Natural killer cell (primary cell): Measurements from ENCODE around the gene PPME1. TPM values are rescaled to one million over a fixed set of nuclear protein-coding genes. Genes with fewer than 3 reads are reported as not detected.

Experiments used
- ATAC-seq, 3 donors: fragments of 150-1000 bp in 2 of 3; fragments of 200-7000 bp in 1 of 3; cut with Tn5 transposase; 1 replicate in 1 of 3; 2 replicates in 2 of 3; pipeline ENCODE4 v1.10.0; 2021; ENCODE audit warnings: mild to moderate bottlenecking in 2 of 3, moderate library complexity in 2 of 3
- DNase-seq, 2 donors: peaks; one replicate each; pipeline versions ENCODE4 v3.0.0 to v3.0.0-alpha.2; 2013 to 2021; ENCODE audit warnings: mixed read lengths in 1 of 2
- H3K27ac ChIP-seq: one replicate; pipeline ENCODE4 v1.5.1; 2013; ENCODE audit warnings: mild to moderate bottlenecking, low read length
- H3K27me3 ChIP-seq: one replicate; pipeline ENCODE4 v1.6.1; 2013; ENCODE audit warnings: low read length; ENCODE audit not compliant: control insufficient read depth, insufficient read depth
- H3K36me3 ChIP-seq: one replicate; pipeline ENCODE4 v1.6.1; 2013; ENCODE audit warnings: low read length; ENCODE audit not compliant: control insufficient read depth, insufficient read depth
- H3K4me1 ChIP-seq: one replicate; pipeline ENCODE4 v1.6.1; 2013; ENCODE audit warnings: low read length; ENCODE audit not compliant: control insufficient read depth, insufficient read depth
- H3K4me3 ChIP-seq: one replicate; pipeline ENCODE4 v1.5.1; 2013; ENCODE audit warnings: low read length
- H3K9me3 ChIP-seq: one replicate; pipeline ENCODE4 v1.6.1; 2013; ENCODE audit warnings: low read length; ENCODE audit not compliant: control insufficient read depth, insufficient read depth
- H3K27ac Mint-ChIP-seq, 2 donors: one replicate each; pipeline ENCODE4 v1.8.0; 2022; ENCODE audit warnings: mild to moderate bottlenecking in 2 of 2, mixed read lengths in 2 of 2, moderate library complexity in 1 of 2
- H3K27me3 Mint-ChIP-seq, 2 donors: one replicate each; pipeline ENCODE4 v1.8.0; 2022; ENCODE audit warnings: low read depth in 2 of 2, mixed read lengths in 2 of 2
- H3K36me3 Mint-ChIP-seq: one replicate; pipeline ENCODE4 v1.8.0; 2022; ENCODE audit warnings: mixed read lengths
- H3K4me1 Mint-ChIP-seq, 2 donors: one replicate each; pipeline ENCODE4 v1.8.0; 2022; ENCODE audit warnings: mixed read lengths in 2 of 2
- H3K4me3 Mint-ChIP-seq: one replicate; pipeline ENCODE4 v1.8.0; 2022; ENCODE audit warnings: mild to moderate bottlenecking, moderate library complexity, mixed read lengths
- H3K9me3 Mint-ChIP-seq, 2 donors: one replicate each; pipeline ENCODE4 v1.8.0; 2022; ENCODE audit warnings: mixed read lengths in 2 of 2
- WGBS: methylation state at CpG from one replicate; pipeline ENCODE4 v1.1.7; 2013; ENCODE audit warnings: missing lambda C conversion rate; ENCODE audit not compliant: insufficient coverage; 5-methylcytosine and 5-hydroxymethylcytosine counted together
- intact Hi-C: fragments of 100-400 bp; cut with micrococcal nuclease; formaldehyde crosslinking; loops from one replicate; pipeline ENCODE4 v1.14.2; 2022
- total RNA-seq, 4 donors: library from RNA; stranded (reverse); fragments of 120-200 nt in 1 of 4; gene quantifications; one replicate each; pipeline versions ENCODE4 v1.2.3 to v1.2.4, GENCODE V29; 2013 to 2022
- TF ChIP-seq, protein P1 (sequence below): fragments of 200-600 bp; IDR thresholded peaks from one replicate; pipeline ENCODE4 v1.8.0; 2022; ENCODE audit warnings: antibody characterized with exemption

Gene PPME1
- total RNA-seq, 3 donors from 2014 or later (not counting 1 experiment from before 2014, with no cell fraction given): 15.6 to 18.5 (median 16.9) TPM

DNA sequence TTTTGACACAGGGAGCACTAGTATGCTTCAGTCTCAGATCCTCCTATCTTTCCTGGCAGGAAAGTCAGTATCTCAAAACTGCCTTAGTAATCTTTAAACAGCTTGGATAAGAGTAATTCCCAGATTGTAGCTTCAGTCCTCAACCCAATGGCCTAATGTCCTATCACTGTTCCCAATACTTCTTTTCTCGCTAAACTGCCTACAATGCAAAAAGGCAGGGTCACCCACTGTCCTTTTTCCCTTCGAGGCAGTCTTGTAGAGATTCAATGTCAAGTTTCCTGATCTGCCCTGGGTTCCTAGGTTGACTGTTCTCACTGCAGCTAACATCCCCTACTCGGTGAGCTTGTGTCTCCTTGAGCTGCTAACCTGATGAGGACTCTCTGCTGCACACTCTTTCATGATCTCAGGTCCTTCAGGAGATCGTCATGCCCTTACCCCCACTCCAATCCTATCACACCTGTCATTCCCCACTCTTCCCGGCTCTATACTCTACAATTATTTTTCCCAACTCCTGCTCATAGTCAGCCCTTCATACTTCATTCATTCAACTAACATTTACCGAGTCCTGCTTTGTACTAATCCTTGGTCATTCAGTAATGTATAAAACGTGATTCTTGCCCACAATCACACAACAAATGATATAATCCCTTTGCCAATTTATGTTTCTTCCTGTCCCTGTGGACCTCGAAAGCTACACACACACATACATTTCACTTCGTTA lies 1.2 kb upstream of the PPME1 start:
- ATAC-seq (no peak), DNase-seq (peak in 1 of 2 donors; percentile 25)
- no peaks in the 10 kb centered on the region for H3K36me3 Mint-ChIP-seq
- Histone ChIP-seq H3K27ac (peak overlapping the region; percentile 77), H3K27me3 (no peaks in the 10 kb centered on the region), H3K4me3 (peak overlapping the region; percentile 80), H3K36me3 (peaks cover 22% of the 10 kb centered on the region), H3K9me3 (no peaks in the 10 kb centered on the region), H3K4me1 (peaks cover 20% of the 10 kb centered on the region)
- 17% methylated on average over 9 of the region's 9 CpGs for WGBS
- intact Hi-C loops: loop anchor here (2.0 to 5.0 kb wide), 3 partner anchors 188 to 391 kb away; partner anchors contain the start of genes COA4, PAAF1 and UCP2
- peaks cover 4 to 6% of the 10 kb centered on the region in 2 donors for H3K4me1 Mint-ChIP-seq
- TF ChIP-seq, protein P1, sequence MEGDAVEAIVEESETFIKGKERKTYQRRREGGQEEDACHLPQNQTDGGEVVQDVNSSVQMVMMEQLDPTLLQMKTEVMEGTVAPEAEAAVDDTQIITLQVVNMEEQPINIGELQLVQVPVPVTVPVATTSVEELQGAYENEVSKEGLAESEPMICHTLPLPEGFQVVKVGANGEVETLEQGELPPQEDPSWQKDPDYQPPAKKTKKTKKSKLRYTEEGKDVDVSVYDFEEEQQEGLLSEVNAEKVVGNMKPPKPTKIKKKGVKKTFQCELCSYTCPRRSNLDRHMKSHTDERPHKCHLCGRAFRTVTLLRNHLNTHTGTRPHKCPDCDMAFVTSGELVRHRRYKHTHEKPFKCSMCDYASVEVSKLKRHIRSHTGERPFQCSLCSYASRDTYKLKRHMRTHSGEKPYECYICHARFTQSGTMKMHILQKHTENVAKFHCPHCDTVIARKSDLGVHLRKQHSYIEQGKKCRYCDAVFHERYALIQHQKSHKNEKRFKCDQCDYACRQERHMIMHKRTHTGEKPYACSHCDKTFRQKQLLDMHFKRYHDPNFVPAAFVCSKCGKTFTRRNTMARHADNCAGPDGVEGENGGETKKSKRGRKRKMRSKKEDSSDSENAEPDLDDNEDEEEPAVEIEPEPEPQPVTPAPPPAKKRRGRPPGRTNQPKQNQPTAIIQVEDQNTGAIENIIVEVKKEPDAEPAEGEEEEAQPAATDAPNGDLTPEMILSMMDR: no peak
- H3K9me3 Mint-ChIP-seq: no peaks in the 10 kb centered on the region
- no peak overlapping the region for H3K4me3 Mint-ChIP-seq
- H3K27me3 Mint-ChIP-seq: no peaks in the 10 kb centered on the region
- H3K27ac Mint-ChIP-seq: no peak overlapping the region

DNA sequence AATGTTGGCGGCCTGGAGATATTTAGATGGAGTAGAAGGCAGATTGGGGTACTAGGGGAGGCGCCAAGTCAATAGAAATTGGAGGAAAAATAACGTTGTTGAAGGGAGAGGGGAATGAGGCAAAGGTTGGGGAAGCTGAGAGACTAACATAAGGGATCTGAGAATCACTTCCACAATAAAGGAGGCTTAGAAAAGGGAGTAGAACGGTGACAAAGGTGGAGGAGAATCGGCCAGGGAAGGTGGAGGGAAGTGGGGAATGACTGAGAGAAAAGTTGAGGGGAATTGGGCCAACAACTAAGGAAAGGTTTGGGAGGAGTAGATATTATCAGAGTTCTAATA lies 510 bp downstream of the PPME1 start:
- Histone ChIP-seq H3K27me3 (no peaks in the 10 kb centered on the region), H3K4me1 (peaks cover 20% of the 10 kb centered on the region), H3K4me3 (peak overlapping the region; percentile 80), H3K36me3 (peaks cover 15% of the 10 kb centered on the region), H3K27ac (peak overlapping the region; percentile 77), H3K9me3 (no peaks in the 10 kb centered on the region)
- Mint-ChIP-seq H3K36me3 (no peaks in the 10 kb centered on the region), H3K4me3 (no peak overlapping the region), H3K4me1 (peaks cover 4 to 6% of the 10 kb centered on the region in 2 donors), H3K9me3 (no peaks in the 10 kb centered on the region), H3K27ac (no peak overlapping the region), H3K27me3 (no peaks in the 10 kb centered on the region)
- intact Hi-C loops: loop anchor here (2.0 to 5.0 kb wide), 3 partner anchors 189 to 393 kb away; partner anchors contain the start of genes COA4, PAAF1 and UCP2
- ATAC-seq (no peak), DNase-seq (no peak)
- WGBS: 2% methylated on average over 5 of the region's 5 CpGs
- TF ChIP-seq, protein P1: no peak

DNA sequence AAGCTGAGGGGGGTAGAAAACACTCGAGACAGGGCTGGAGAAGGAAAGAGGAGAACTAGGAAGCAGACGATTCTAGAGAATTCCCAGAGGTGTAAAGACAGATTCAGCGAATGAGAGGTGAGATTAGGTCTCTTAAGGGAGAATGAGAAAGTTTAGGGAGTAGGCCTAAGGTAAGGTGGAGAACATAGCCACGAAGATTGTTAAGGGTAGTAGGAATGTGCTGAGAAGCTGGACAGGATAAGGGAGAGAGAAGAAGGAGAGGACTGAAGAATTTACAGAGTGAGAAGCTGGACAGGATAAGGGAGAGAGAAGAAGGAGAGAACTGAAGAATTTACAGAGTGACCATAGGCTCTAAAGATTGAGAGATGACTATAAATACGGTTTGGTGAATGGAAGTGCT lies 908 bp downstream of the PPME1 start:
- Mint-ChIP-seq H3K4me1 (peaks cover 4 to 6% of the 10 kb centered on the region in 2 donors), H3K27me3 (no peaks in the 10 kb centered on the region), H3K36me3 (no peaks in the 10 kb centered on the region), H3K27ac (no peak overlapping the region), H3K9me3 (no peaks in the 10 kb centered on the region), H3K4me3 (no peak overlapping the region)
- Histone ChIP-seq H3K9me3 (no peaks in the 10 kb centered on the region), H3K27me3 (no peaks in the 10 kb centered on the region), H3K4me1 (peaks cover 20% of the 10 kb centered on the region), H3K36me3 (peaks cover 12% of the 10 kb centered on the region), H3K4me3 (peak overlapping the region; percentile 80), H3K27ac (peak overlapping the region; percentile 77)
- TF ChIP-seq, protein P1: no peak
- DNase-seq: no peak
- intact Hi-C loops: loop anchor here (2.0 to 5.0 kb wide), 3 partner anchors 190 to 393 kb away; partner anchors contain the start of genes COA4, PAAF1 and UCP2
- no peak for ATAC-seq
- 46% methylated on average over 5 of the region's 5 CpGs for WGBS
